ENCODE measurements around the gene CEP135.

DNA sequence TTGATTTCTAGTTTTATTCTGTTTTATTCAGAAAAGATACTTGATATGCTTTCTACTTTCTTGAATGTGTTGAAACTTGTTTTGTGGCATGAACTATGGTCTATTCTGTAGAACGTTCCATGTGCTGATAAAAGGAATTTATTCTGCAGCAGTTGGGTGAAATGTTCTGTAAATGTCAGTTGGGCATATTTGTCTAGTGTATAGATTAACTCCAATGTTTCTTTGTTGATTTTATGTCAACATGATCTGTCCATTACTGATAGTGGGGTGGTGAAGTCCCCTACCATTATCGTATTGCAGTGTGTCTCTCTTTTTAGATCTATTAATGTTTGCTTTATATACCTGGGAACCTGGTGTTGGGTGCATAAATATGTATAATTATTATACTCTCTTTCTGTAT, 55.5 kb downstream of the CEP135 start:
- TF ChIP-seq CTCF (IDR thresholded peaks at IDR 0.05; ENCODE audit: extremely low read depth in 1 of 2, insufficient read depth in 1 of 2, low read depth in 1 of 2, low read length in 2 of 2) (no peak), GATA2 (IDR thresholded peaks at IDR 0.05; ENCODE audit: insufficient read depth, insufficient read length, low read depth, low read length) (no peak), POLR2AphosphoS5 (IDR thresholded peaks at IDR 0.05; ENCODE audit: insufficient read depth, low read depth, low read length) (no peak), FOS (IDR thresholded peaks at IDR 0.05; ENCODE audit: borderline replicate concordance, insufficient read depth, low read length) (no peak), POLR2A (IDR thresholded peaks at IDR 0.05; ENCODE audit: low read depth, low read length) (no peak)
